Natural killer cell (primary cell): ENCODE measurements around the gene KRTAP11-1. TPM values are rescaled to one million over a fixed set of nuclear protein-coding genes. Genes with fewer than 3 reads are reported as not detected.
A peak's percentile ranks its signal among the peaks of the same experiment; 100 is the strongest.

Experiments used
- ATAC-seq, 3 donors: fragments of 150-1000 bp in 2 of 3; fragments of 200-7000 bp in 1 of 3; cut with Tn5 transposase; 1 replicate in 1 of 3; 2 replicates in 2 of 3; pipeline ENCODE4 v1.10.0; 2021; ENCODE audit warnings: mild to moderate bottlenecking in 2 of 3, moderate library complexity in 2 of 3
- DNase-seq, 2 donors: peaks; one replicate each; pipeline versions ENCODE4 v3.0.0 to v3.0.0-alpha.2; 2013 to 2021; ENCODE audit warnings: mixed read lengths in 1 of 2
- H3K27ac ChIP-seq: one replicate; pipeline ENCODE4 v1.5.1; 2013; ENCODE audit warnings: mild to moderate bottlenecking, low read length
- H3K27me3 ChIP-seq: one replicate; pipeline ENCODE4 v1.6.1; 2013; ENCODE audit warnings: low read length; ENCODE audit not compliant: control insufficient read depth, insufficient read depth
- H3K36me3 ChIP-seq: one replicate; pipeline ENCODE4 v1.6.1; 2013; ENCODE audit warnings: low read length; ENCODE audit not compliant: control insufficient read depth, insufficient read depth
- H3K4me1 ChIP-seq: one replicate; pipeline ENCODE4 v1.6.1; 2013; ENCODE audit warnings: low read length; ENCODE audit not compliant: control insufficient read depth, insufficient read depth
- H3K4me3 ChIP-seq: one replicate; pipeline ENCODE4 v1.5.1; 2013; ENCODE audit warnings: low read length
- H3K9me3 ChIP-seq: one replicate; pipeline ENCODE4 v1.6.1; 2013; ENCODE audit warnings: low read length; ENCODE audit not compliant: control insufficient read depth, insufficient read depth
- H3K27ac Mint-ChIP-seq, 2 donors: one replicate each; pipeline ENCODE4 v1.8.0; 2022; ENCODE audit warnings: mild to moderate bottlenecking in 2 of 2, mixed read lengths in 2 of 2, moderate library complexity in 1 of 2
- H3K27me3 Mint-ChIP-seq, 2 donors: one replicate each; pipeline ENCODE4 v1.8.0; 2022; ENCODE audit warnings: low read depth in 2 of 2, mixed read lengths in 2 of 2
- H3K36me3 Mint-ChIP-seq: one replicate; pipeline ENCODE4 v1.8.0; 2022; ENCODE audit warnings: mixed read lengths
- H3K4me1 Mint-ChIP-seq, 2 donors: one replicate each; pipeline ENCODE4 v1.8.0; 2022; ENCODE audit warnings: mixed read lengths in 2 of 2
- H3K4me3 Mint-ChIP-seq: one replicate; pipeline ENCODE4 v1.8.0; 2022; ENCODE audit warnings: mild to moderate bottlenecking, moderate library complexity, mixed read lengths
- H3K9me3 Mint-ChIP-seq, 2 donors: one replicate each; pipeline ENCODE4 v1.8.0; 2022; ENCODE audit warnings: mixed read lengths in 2 of 2
- CTCF ChIP-seq: fragments of 200-600 bp; IDR thresholded peaks from one replicate; pipeline ENCODE4 v1.8.0; 2022; ENCODE audit warnings: antibody characterized with exemption
- WGBS: methylation state at CpG from one replicate; pipeline ENCODE4 v1.1.7; 2013; ENCODE audit warnings: missing lambda C conversion rate; ENCODE audit not compliant: insufficient coverage; 5-methylcytosine and 5-hydroxymethylcytosine counted together
- intact Hi-C: fragments of 100-400 bp; cut with micrococcal nuclease; formaldehyde crosslinking; loops from one replicate; pipeline ENCODE4 v1.14.2; 2022
- total RNA-seq, 4 donors: library from RNA; stranded (reverse); fragments of 120-200 nt in 1 of 4; gene quantifications; one replicate each; pipeline versions ENCODE4 v1.2.3 to v1.2.4, GENCODE V29; 2013 to 2022

The KRTAP11-1 gene
- total RNA-seq, 3 donors from 2014 or later (not counting 1 experiment from before 2014, with no cell fraction given): not detected

- Mint-ChIP-seq H3K27ac (no peak overlapping the region), H3K4me1 (no peaks in the 10 kb centered on the region), H3K9me3 (peaks cover 2 to 5% of the 10 kb centered on the region in 2 donors), H3K27me3 (no peaks in the 10 kb centered on the region), H3K4me3 (no peak overlapping the region), H3K36me3 (no peaks in the 10 kb centered on the region)
- ATAC-seq (no peak), DNase-seq (no peak)
- WGBS: 78% methylated on average over 4 of the region's 9 CpGs
- Histone ChIP-seq H3K36me3 (no peaks in the 10 kb centered on the region), H3K4me1 (no peaks in the 10 kb centered on the region), H3K27ac (no peak overlapping the region), H3K4me3 (no peak overlapping the region), H3K27me3 (no peaks in the 10 kb centered on the region), H3K9me3 (no peaks in the 10 kb centered on the region)
- TF ChIP-seq CTCF: no peak
- intact Hi-C loops: no loop called here
Observed at GRCh38 chr21:30847627-30848500, 33.5 kb downstream of the KRTAP11-1 start.

- no peaks in the 10 kb centered on the region for H3K4me1 Mint-ChIP-seq
- intact Hi-C loops: no loop called here
Observed at GRCh38 chr21:30842990-30843389, 38.4 kb downstream of the KRTAP11-1 start.

GRCh38 chr21:30839304-30839703, 42.1 kb downstream of the KRTAP11-1 start:
- no peaks in the 10 kb centered on the region for H3K4me1 ChIP-seq
- no peaks in the 10 kb centered on the region for H3K9me3 ChIP-seq
- no peak overlapping the region for H3K27ac Mint-ChIP-seq
- no peak overlapping the region for H3K4me3 ChIP-seq
- intact Hi-C loops: no loop called here
- no peak overlapping the region for H3K4me3 Mint-ChIP-seq
- no peaks in the 10 kb centered on the region for H3K4me1 Mint-ChIP-seq
- no peaks in the 10 kb centered on the region for H3K27me3 ChIP-seq
- H3K36me3 ChIP-seq: no peaks in the 10 kb centered on the region
- no peaks in the 10 kb centered on the region for H3K9me3 Mint-ChIP-seq
- H3K27me3 Mint-ChIP-seq: no peaks in the 10 kb centered on the region
- no peaks in the 10 kb centered on the region for H3K36me3 Mint-ChIP-seq
- WGBS: 32% methylated on average over 5 of the region's 5 CpGs
- TF ChIP-seq CTCF: no peak
- H3K27ac ChIP-seq: no peak overlapping the region
- DNase-seq (peak in 1 of 2 donors; percentile 20), ATAC-seq (no peak)

More at GRCh38 chr21:30842990-30843389, 38.4 kb downstream of the KRTAP11-1 start:
- Histone ChIP-seq H3K27me3 (no peaks in the 10 kb centered on the region), H3K27ac (no peak overlapping the region), H3K36me3 (no peaks in the 10 kb centered on the region), H3K4me1 (no peaks in the 10 kb centered on the region), H3K9me3 (no peaks in the 10 kb centered on the region), H3K4me3 (no peak overlapping the region)
- H3K27ac Mint-ChIP-seq: no peak overlapping the region
- peaks cover 2 to 3% of the 10 kb centered on the region in 2 donors for H3K9me3 Mint-ChIP-seq
- DNase-seq (no peak), ATAC-seq (no peak)
- no peaks in the 10 kb centered on the region for H3K36me3 Mint-ChIP-seq
- H3K4me3 Mint-ChIP-seq: no peak overlapping the region
- H3K27me3 Mint-ChIP-seq: no peaks in the 10 kb centered on the region
- TF ChIP-seq CTCF: no peak
